Progenitor cell of endocrine pancreas (in vitro differentiated cells): Measurements from ENCODE around the gene UPK1B. TPM values are rescaled to one million over a fixed set of nuclear protein-coding genes. Genes with fewer than 3 reads are reported as not detected.
A peak's percentile ranks its signal among the peaks of the same experiment; 100 is the strongest.

Source experiments
- DNase-seq: peaks from one replicate; pipeline ENCODE4 v3.0.0; 2021; ENCODE audit warnings: low spot score; ENCODE audit not compliant: unreplicated experiment
- H3K27ac Mint-ChIP-seq: 2 replicates; pipeline ENCODE4 v1.8.0; 2021; ENCODE audit warnings: mild to moderate bottlenecking, moderate library complexity, mixed read lengths
- H3K27me3 Mint-ChIP-seq: 2 replicates; pipeline ENCODE4 v1.8.0; 2021; ENCODE audit warnings: mixed read lengths
- H3K36me3 Mint-ChIP-seq: 2 replicates; pipeline ENCODE4 v1.8.0; 2022; ENCODE audit warnings: mixed read lengths; ENCODE audit not compliant: insufficient read depth
- H3K4me1 Mint-ChIP-seq: 2 replicates; pipeline ENCODE4 v1.8.0; 2021; ENCODE audit warnings: low read depth, mixed read lengths
- H3K4me3 Mint-ChIP-seq: 2 replicates; pipeline ENCODE4 v1.8.0; 2021; ENCODE audit warnings: low read depth, mild to moderate bottlenecking, moderate library complexity, mixed read lengths
- H3K9me3 Mint-ChIP-seq: 2 replicates; pipeline ENCODE4 v1.8.0; 2021; ENCODE audit warnings: low read depth, mixed read lengths
- total RNA-seq: library from RNA; stranded (reverse); gene quantifications from 2 replicates; pipeline ENCODE4 v1.2.1, GENCODE V29; 2021
- TF ChIP-seq, protein P1 (sequence below): fragments of 200-600 bp; sonication (generic); IDR thresholded peaks from one replicate; pipeline ENCODE4 v1.5.0; 2021; ENCODE audit warnings: antibody characterized with exemption, mild to moderate bottlenecking; ENCODE audit not compliant: unreplicated experiment

UPK1B gene
- total RNA-seq, 1 donor from 2014 or later = 11.9 TPM

- Mint-ChIP-seq H3K36me3 (peaks cover 45% of the 10 kb centered on the region), H3K4me1 (peaks cover 17% of the 10 kb centered on the region), H3K27ac (peak overlapping the region; percentile 55), H3K27me3 (no peaks in the 10 kb centered on the region), H3K4me3 (no peak overlapping the region), H3K9me3 (no peaks in the 10 kb centered on the region)
- TF ChIP-seq, protein P1, sequence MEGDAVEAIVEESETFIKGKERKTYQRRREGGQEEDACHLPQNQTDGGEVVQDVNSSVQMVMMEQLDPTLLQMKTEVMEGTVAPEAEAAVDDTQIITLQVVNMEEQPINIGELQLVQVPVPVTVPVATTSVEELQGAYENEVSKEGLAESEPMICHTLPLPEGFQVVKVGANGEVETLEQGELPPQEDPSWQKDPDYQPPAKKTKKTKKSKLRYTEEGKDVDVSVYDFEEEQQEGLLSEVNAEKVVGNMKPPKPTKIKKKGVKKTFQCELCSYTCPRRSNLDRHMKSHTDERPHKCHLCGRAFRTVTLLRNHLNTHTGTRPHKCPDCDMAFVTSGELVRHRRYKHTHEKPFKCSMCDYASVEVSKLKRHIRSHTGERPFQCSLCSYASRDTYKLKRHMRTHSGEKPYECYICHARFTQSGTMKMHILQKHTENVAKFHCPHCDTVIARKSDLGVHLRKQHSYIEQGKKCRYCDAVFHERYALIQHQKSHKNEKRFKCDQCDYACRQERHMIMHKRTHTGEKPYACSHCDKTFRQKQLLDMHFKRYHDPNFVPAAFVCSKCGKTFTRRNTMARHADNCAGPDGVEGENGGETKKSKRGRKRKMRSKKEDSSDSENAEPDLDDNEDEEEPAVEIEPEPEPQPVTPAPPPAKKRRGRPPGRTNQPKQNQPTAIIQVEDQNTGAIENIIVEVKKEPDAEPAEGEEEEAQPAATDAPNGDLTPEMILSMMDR = no peak
- no peak for DNase-seq
Observed at GRCh38 chr3:119219069-119219468, 45.7 kb downstream of the UPK1B start.

- no peaks in the 10 kb centered on the region for H3K27me3 Mint-ChIP-seq
- TF ChIP-seq, protein P1 = no peak
- H3K9me3 Mint-ChIP-seq = no peaks in the 10 kb centered on the region
- H3K4me1 Mint-ChIP-seq = peaks cover 17% of the 10 kb centered on the region
- no peak overlapping the region for H3K4me3 Mint-ChIP-seq
- peaks cover 40% of the 10 kb centered on the region for H3K36me3 Mint-ChIP-seq
- DNase-seq = no peak
- no peak overlapping the region for H3K27ac Mint-ChIP-seq
Observed at GRCh38 chr3:119220198-119220597, 46.8 kb downstream of the UPK1B start.

DNA sequence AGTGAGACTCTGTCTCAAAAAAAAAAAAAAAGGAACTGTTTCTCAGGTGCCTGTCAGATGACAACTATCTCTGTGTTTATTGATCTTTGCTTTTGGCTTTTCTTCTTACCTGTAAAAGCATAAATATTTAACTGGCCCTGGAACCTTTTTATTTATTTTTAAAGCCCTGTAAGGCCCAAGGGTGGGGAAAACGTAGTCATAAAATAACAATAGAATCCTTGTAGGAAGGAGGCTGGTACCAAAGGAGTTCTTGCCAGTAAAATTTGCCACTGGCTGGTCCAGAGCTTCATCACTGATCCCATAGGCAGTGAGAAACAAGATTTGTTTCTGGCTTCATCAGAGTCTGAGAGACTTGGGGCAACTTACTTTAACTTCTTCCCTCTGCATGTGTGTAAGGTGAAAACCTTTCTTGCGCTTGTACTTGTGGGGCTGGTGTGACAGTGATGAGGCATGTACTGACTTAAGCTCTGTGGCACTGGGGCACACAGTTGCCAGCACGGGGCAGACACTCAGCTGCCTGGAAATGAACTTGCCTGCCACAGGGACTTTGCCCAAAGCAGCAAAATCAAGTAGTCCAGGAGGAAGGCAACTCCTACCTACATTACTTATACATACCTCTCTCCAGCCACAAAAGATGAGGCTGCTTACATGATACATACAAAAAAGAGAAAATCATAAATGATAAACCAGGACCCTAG, 47.7 kb downstream of the UPK1B start:
- Mint-ChIP-seq H3K36me3 (peaks cover 31% of the 10 kb centered on the region), H3K4me3 (no peak overlapping the region), H3K9me3 (no peaks in the 10 kb centered on the region), H3K27me3 (no peaks in the 10 kb centered on the region), H3K27ac (peak overlapping the region; percentile 84), H3K4me1 (peaks cover 17% of the 10 kb centered on the region)
- no peak for DNase-seq
- TF ChIP-seq, protein P1 = no peak

GRCh38 chr3:119221779-119222320, 48.5 kb downstream of the UPK1B start:
- H3K4me3 Mint-ChIP-seq = no peak overlapping the region
- peaks cover 32% of the 10 kb centered on the region for H3K36me3 Mint-ChIP-seq
- no peaks in the 10 kb centered on the region for H3K27me3 Mint-ChIP-seq

DNA sequence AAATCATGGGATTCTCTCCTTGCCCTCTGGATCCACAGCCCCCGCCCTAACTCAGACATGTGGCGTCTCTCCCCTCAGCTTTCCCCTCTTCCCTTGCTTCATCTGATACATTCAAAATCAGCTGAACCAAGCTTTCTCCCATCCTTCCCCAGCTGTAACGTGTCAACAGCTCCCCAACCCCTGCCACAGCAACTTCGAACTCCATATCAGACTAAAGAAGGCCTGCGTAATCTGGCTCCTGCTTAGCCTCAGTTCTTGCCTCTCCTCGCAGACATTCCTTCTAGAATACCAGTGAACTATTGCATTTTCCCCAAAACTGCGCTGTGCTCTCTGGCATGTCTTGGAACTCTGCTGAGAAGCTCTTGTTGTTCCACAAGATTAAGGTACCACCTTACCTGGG, 49.0 kb downstream of the UPK1B start:
- peaks cover 28% of the 10 kb centered on the region for H3K36me3 Mint-ChIP-seq
- no peaks in the 10 kb centered on the region for H3K27me3 Mint-ChIP-seq
- no peaks in the 10 kb centered on the region for H3K9me3 Mint-ChIP-seq
- DNase-seq = no peak
- H3K27ac Mint-ChIP-seq = no peak overlapping the region
- TF ChIP-seq, protein P1 = no peak
- H3K4me3 Mint-ChIP-seq = no peak overlapping the region
- H3K4me1 Mint-ChIP-seq = peaks cover 17% of the 10 kb centered on the region

More at GRCh38 chr3:119221779-119222320, 48.5 kb downstream of the UPK1B start:
- no peaks in the 10 kb centered on the region for H3K9me3 Mint-ChIP-seq
- H3K4me1 Mint-ChIP-seq = peaks cover 17% of the 10 kb centered on the region
- TF ChIP-seq, protein P1 = no peak
- no peak for DNase-seq
- peak overlapping the region; percentile 22 for H3K27ac Mint-ChIP-seq
